Body of pancreas (tissue), 4 donors: ENCODE results near the gene ARID1B. TPM values are rescaled to one million over a fixed set of nuclear protein-coding genes. Genes with fewer than 3 reads are reported as not detected.

Source experiments
- ATAC-seq: fragments of 150-250 bp; one replicate; pipeline ENCODE4 v1.9.1; 2016
- DNase-seq, 4 donors: peaks; one replicate each; pipeline ENCODE4 v3.0.0-alpha.2; 2019
- H3K27ac ChIP-seq, 4 donors: fragments of 200-600 bp; sonication (generic); 1 replicate in 3 of 4; 2 replicates in 1 of 4; pipeline versions ENCODE4 v1.5.1 to v1.6.1; 2016 to 2019; ENCODE audit warnings: mild to moderate bottlenecking in 1 of 4, mixed read lengths in 1 of 4, moderate library complexity in 1 of 4
- H3K27me3 ChIP-seq, 2 donors: fragments of 200-600 bp; sonication (generic); one replicate each; pipeline ENCODE4 v1.6.0; 2016; ENCODE audit warnings: mild to moderate bottlenecking in 1 of 2
- H3K36me3 ChIP-seq, 2 donors: fragments of 200-600 bp; sonication (generic); replicated peaks in 1 of 2; 2 replicates each; pipeline ENCODE4 v1.5.1; 2016; ENCODE audit warnings: low read depth in 2 of 2; ENCODE audit not compliant: insufficient read depth in 1 of 2
- H3K4me1 ChIP-seq: fragments of 200-600 bp; sonication (generic); one replicate; pipeline ENCODE4 v1.6.0; 2016
- H3K4me3 ChIP-seq, 2 donors: fragments of 200-600 bp; sonication (generic); 1 replicate in 1 of 2; 2 replicates in 1 of 2; pipeline ENCODE4 v1.5.1; 2016 to 2019
- H3K9me3 ChIP-seq, 3 donors: fragments of 200-600 bp; sonication (generic); 1 replicate in 2 of 3; 2 replicates in 1 of 3; pipeline ENCODE4 v1.5.1; 2016
- CTCF ChIP-seq, 7 experiments: fragments of 450-650 bp in 4 of 7; fragments of 200-600 bp in 3 of 7; sonication (generic) in 3 of 7; IDR thresholded peaks; one replicate each; pipeline ENCODE4 v1.5.1; 2016 to 2019; ENCODE audit warnings: antibody characterized with exemption in 7 of 7
- POLR2A ChIP-seq, 3 donors: fragments of 450-650 bp; IDR thresholded peaks; one replicate each; pipeline ENCODE4 v1.6.1; 2016; ENCODE audit warnings: antibody characterized with exemption in 3 of 3, mild to moderate bottlenecking in 2 of 3
- WGBS, 2 donors: methylation state at CpG; one replicate each; pipeline ENCODE4 v1.1.5; 2017; 5-methylcytosine and 5-hydroxymethylcytosine counted together
- intact Hi-C: fragments of 100-400 bp; cut with DNase I; formaldehyde crosslinking; loops from one replicate; pipeline ENCODE4 v1.15.1; 2023
- total RNA-seq, 2 donors: library from RNA; depleted of rRNA; stranded (reverse); fragments of >200 nt; gene quantifications; one replicate each; pipeline ENCODE4 v1.1.0, GENCODE V29; 2016

Gene ARID1B
- total RNA-seq, 2 donors from 2014 or later, result 71.5 to 85.1 TPM

GRCh38 chr6:157094038-157094437, 316.9 kb downstream of the ARID1B start:
- peak overlapping the region in 1 of 4 donors; percentile 10 for H3K27ac ChIP-seq
- ATAC-seq (no peak), DNase-seq (no peak)
- H3K27me3 ChIP-seq, result no peaks in the 10 kb centered on the region
- H3K9me3 ChIP-seq, result no peaks in the 10 kb centered on the region
- no peaks in the 10 kb centered on the region for H3K36me3 ChIP-seq
- H3K4me1 ChIP-seq, result peaks cover 50% of the 10 kb centered on the region
- intact Hi-C loops, result no loop called here
- no peak overlapping the region for H3K4me3 ChIP-seq
- no peak for TF ChIP-seq POLR2A (IDR thresholded peaks at IDR 0.05)
- TF ChIP-seq CTCF (IDR thresholded peaks at IDR 0.05), result no peak
- 93 to 95% methylated on average over 6 of the region's 6 CpGs for WGBS, 2 donors

GRCh38 chr6:157095084-157095483, 317.9 kb downstream of the ARID1B start:
- ATAC-seq, result no peak
- intact Hi-C loops, result no loop called here
- H3K27me3 ChIP-seq, result no peaks in the 10 kb centered on the region
- no peaks in the 10 kb centered on the region for H3K36me3 ChIP-seq
- peaks cover 50% of the 10 kb centered on the region for H3K4me1 ChIP-seq
- TF ChIP-seq CTCF (IDR thresholded peaks at IDR 0.05) (no peak), POLR2A (IDR thresholded peaks at IDR 0.05) (no peak)
- DNase-seq, result peak in 3 of 4 donors; percentile 46 to 59 (median 52)
- 38 to 39% methylated on average over 6 of the region's 6 CpGs for WGBS, 2 donors
- H3K27ac ChIP-seq, result peak overlapping the region in 3 of 4 donors; percentile 20 to 87 (median 86)
- H3K9me3 ChIP-seq, result no peaks in the 10 kb centered on the region
- no peak overlapping the region for H3K4me3 ChIP-seq

- TF ChIP-seq POLR2A (IDR thresholded peaks at IDR 0.05) (no peak), CTCF (IDR thresholded peaks at IDR 0.05) (no peak)
- DNase-seq (no peak), ATAC-seq (no peak)
- intact Hi-C loops, result no loop called here
- 90 to 94% methylated on average over 5 of the region's 5 CpGs for WGBS, 2 donors
- Histone ChIP-seq H3K9me3 (no peaks in the 10 kb centered on the region), H3K4me3 (no peak overlapping the region), H3K27me3 (no peaks in the 10 kb centered on the region), H3K36me3 (no peaks in the 10 kb centered on the region), H3K4me1 (peaks cover 50% of the 10 kb centered on the region), H3K27ac (peak overlapping the region in 3 of 4 donors; percentile 79 to 87 (median 86))
Observed at GRCh38 chr6:157095569-157095968, 318.4 kb downstream of the ARID1B start.

GRCh38 chr6:157096105-157096504, 318.9 kb downstream of the ARID1B start:
- H3K4me3 ChIP-seq, result no peak overlapping the region
- peak; percentile 23 for ATAC-seq
- peak overlapping the region; percentile 76 to 87 (median 82) for H3K27ac ChIP-seq
- TF ChIP-seq CTCF (IDR thresholded peaks at IDR 0.05) (no peak), POLR2A (IDR thresholded peaks at IDR 0.05) (no peak)
- no peaks in the 10 kb centered on the region for H3K27me3 ChIP-seq
- peak in 3 of 4 donors; percentile 13 to 31 (median 25) for DNase-seq
- H3K36me3 ChIP-seq, result no peaks in the 10 kb centered on the region
- H3K4me1 ChIP-seq, result peaks cover 50% of the 10 kb centered on the region
- intact Hi-C loops, result no loop called here
- 33 to 41% methylated on average over 6 of the region's 6 CpGs for WGBS, 2 donors
- no peaks in the 10 kb centered on the region for H3K9me3 ChIP-seq

- DNase-seq (peak; percentile 31 to 50 (median 32)), ATAC-seq (peak; percentile 82)
- H3K4me3 ChIP-seq, result no peak overlapping the region
- no peak for TF ChIP-seq CTCF (IDR thresholded peaks at IDR 0.05)
- peak in 2 of 3 donors; percentile 17 to 37 for TF ChIP-seq POLR2A (IDR thresholded peaks at IDR 0.05)
- no peaks in the 10 kb centered on the region for H3K9me3 ChIP-seq
- 15 to 18% methylated on average over 7 of the region's 7 CpGs for WGBS, 2 donors
- H3K4me1 ChIP-seq, result peaks cover 50% of the 10 kb centered on the region
- no peaks in the 10 kb centered on the region for H3K27me3 ChIP-seq
- peak overlapping the region; percentile 76 to 87 (median 82) for H3K27ac ChIP-seq
- H3K36me3 ChIP-seq, result no peaks in the 10 kb centered on the region
- intact Hi-C loops, result no loop called here
Observed at GRCh38 chr6:157096522-157096921, 319.3 kb downstream of the ARID1B start.
